D341Med (cell line): ENCODE results near the gene DYRK1A.
"Not testable (repeated sequence)": the region's sequence is repeated elsewhere in the genome, so short reads cannot be mapped to it uniquely, and the experiment has no call there.

Experiments
- DNase-seq: peaks from one replicate; pipeline ENCODE4 v3.0.0; 2012; ENCODE audit warnings: low spot score

Gene DYRK1A

GRCh38 chr21:37484535-37485474 lies 118.2 kb downstream of the DYRK1A start:
- no peak for DNase-seq

GRCh38 chr21:37489553-37489952 lies 123.0 kb downstream of the DYRK1A start:
- no peak for DNase-seq

- DNase-seq: no peak
Measured at GRCh38 chr21:37490084-37490483, 123.5 kb downstream of the DYRK1A start.

- DNase-seq: no peak
Measured at GRCh38 chr21:37496972-37497371, 130.4 kb downstream of the DYRK1A start.

GRCh38 chr21:37498664-37499063 lies 132.1 kb downstream of the DYRK1A start:
- DNase-seq: no peak

GRCh38 chr21:37502947-37503346 lies 136.4 kb downstream of the DYRK1A start:
- no peak for DNase-seq

GRCh38 chr21:37503848-37504467 lies 137.4 kb downstream of the DYRK1A start:
- DNase-seq: no peak

- no peak for DNase-seq
Measured at GRCh38 chr21:37505963-37506362, 139.4 kb downstream of the DYRK1A start.

- DNase-seq: no peak
Measured at GRCh38 chr21:37507716-37508115, 141.1 kb downstream of the DYRK1A start.

- DNase-seq: no peak
Measured at GRCh38 chr21:37508341-37508740, 141.8 kb downstream of the DYRK1A start.

- DNase-seq: no peak
Measured at GRCh38 chr21:37509802-37510393, 143.3 kb downstream of the DYRK1A start.

- no peak for DNase-seq
Measured at GRCh38 chr21:37511848-37512247, 145.3 kb downstream of the DYRK1A start.

GRCh38 chr21:37513383-37513782 lies 146.8 kb downstream of the DYRK1A start:
- no peak for DNase-seq

- DNase-seq: no peak
Measured at GRCh38 chr21:37514038-37514667, 147.6 kb downstream of the DYRK1A start.

GRCh38 chr21:37516998-37517397 lies 150.4 kb downstream of the DYRK1A start:
- DNase-seq: no peak

GRCh38 chr21:37520801-37521200 lies 154.2 kb downstream of the DYRK1A start:
- no peak for DNase-seq

- no peak for DNase-seq
Measured at GRCh38 chr21:37521658-37522057, 155.1 kb downstream of the DYRK1A start.

GRCh38 chr21:37522641-37523295 lies 156.2 kb downstream of the DYRK1A start:
- DNase-seq: no peak

- DNase-seq: not testable (repeated sequence)
Measured at GRCh38 chr21:37524944-37525343, 158.4 kb downstream of the DYRK1A start.

GRCh38 chr21:37525810-37526209 lies 159.2 kb downstream of the DYRK1A start:
- no peak for DNase-seq

- DNase-seq: no peak
Measured at GRCh38 chr21:37527103-37527502, 160.5 kb downstream of the DYRK1A start.

- DNase-seq: no peak
Measured at GRCh38 chr21:37527716-37528115, 161.1 kb downstream of the DYRK1A start.
